GM21717 (cell line): ENCODE data around the gene SLC22A12.

Experiments used
- ATAC-seq: cut with Tn5 transposase; IDR thresholded peaks from one replicate; pipeline ENCODE4 v1.9.1; 2021; ENCODE audit warnings: mild to moderate bottlenecking, moderate library complexity; ENCODE audit not compliant: unreplicated experiment

Gene SLC22A12

DNA sequence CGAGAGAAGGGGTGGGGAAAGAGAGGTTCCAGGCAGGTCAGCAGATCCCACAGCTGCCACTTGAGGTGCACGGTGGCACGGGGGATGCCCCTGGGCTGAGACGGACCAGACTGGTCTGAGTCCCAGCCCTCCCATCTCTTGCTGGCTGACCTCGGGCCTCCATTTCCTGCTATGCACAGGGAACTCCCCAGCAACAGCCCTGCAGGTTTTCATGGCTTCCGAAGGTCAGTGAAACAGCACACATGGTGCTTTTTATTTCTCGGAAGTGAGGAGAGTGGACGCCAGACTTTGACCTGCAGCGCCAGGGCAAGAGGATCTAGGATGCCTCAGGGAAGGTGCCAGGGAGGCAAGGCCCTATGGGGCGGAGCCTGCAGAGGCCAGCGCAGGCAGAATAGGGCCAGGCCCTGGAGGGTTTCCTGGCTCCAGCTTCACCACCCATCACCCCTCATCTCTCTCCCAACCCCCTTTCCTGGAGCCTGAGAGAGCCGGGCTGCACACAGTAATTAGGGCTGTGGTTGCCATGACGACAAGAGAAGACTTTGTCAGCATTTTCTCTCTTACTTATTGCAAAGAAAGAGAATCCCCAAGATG lies 29.5 kb downstream of the SLC22A12 start:
- no peak for ATAC-seq

DNA sequence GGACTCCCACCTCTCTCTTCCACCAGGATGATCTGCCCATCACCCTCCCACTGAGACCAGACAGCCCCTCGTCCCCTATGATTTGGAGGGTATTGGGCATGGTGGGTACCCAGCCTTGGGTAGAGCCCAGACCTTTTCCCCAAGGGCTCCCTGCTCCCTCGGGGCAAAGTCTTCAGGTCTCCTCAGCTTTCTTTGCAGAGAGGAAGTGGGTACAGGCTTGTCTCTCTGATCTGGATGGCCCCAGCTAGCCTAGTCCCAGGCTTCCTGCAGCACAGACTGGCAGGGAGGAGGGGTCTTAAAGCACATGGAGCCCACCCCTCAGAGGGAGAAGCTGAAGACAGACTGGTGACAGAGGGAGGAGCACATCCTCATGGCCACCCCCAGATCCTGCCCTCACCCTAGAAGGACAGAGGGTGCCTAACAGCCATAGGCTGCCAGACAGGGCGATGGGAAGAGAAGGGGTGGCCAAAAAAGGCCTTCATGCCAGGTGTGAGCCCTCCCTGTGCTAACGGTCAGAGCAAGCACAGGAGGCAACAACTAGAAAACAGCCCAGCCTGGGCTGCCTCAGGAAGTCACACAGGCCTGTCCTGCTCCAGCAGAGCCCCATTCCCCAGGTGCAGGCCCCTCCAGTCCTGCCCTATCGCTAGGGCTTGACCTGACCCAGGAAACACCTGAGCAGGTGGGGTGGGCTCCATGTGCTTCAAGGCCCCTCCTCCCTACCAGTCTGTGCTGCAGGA lies 30.4 kb downstream of the SLC22A12 start:
- ATAC-seq, result no peak

DNA sequence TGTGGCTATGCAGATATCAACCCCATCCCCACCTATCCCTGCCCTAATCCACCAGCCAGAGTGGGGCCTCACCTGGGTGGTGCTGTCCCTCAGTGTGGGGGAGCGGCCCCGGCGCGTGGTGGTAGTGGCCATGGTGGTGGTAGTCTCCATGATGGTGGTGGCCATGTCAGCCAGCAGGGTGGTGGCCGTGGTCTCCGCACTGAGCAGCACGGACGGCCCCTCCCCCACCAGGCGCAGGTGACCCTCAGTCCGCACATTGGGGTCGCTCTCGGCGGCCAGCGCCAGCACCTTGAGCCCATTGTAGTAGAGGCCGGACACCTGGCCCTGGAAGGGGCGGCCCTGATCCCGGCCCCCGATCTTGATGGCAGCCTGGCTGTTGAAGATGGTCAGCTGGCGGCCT lies 31.7 kb downstream of the SLC22A12 start:
- ATAC-seq, result no peak

DNA sequence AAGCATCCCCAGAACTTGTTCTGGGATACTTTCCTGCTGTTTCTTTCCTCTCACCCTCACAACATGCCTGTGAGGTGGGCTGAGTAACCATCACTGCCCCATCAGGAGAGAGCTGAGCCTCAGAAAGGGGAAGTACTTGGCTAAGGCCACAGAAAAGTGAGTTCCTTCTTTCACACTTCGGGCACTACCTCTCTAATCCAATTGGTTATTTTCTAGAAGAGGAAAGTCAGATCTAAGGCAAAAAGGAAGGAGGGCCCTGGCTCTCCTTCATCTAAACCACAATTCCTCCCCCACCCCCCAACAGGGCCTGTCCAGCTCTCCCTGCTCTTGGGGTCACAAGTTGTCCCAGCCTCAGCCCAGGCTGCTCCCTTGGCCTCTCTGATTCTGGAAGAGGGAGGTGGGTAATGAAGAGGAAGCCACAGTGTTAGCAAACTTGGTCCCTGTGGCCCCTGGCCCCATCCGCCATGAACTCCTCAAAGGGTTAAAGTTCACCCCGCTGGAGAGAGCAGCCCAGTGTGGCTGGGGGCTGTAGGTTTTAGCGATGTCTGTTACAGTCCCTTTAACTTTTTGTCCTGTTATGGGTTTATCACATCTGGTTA lies 34.0 kb downstream of the SLC22A12 start:
- ATAC-seq, result no peak

DNA sequence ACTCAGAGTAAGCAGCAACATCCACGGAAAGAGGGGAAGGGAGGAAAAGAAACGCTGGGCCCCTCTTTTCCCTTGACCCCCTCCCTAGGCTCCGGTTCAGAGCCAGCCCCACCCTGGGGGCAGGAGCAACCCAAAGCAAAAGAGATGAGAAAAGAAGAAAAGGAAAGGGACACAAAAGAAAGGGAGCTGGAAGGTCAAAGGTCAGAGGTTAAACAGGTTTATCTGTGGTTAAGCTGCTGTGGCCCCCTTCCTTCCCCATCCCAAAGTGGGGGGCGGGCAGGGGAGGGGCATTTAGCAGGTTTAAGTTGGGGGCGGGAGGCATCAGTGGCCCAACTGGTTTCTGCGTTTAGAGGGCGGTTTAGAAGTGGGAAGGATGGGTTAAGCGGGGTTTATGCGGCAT lies 35.6 kb downstream of the SLC22A12 start:
- ATAC-seq, result no peak

DNA sequence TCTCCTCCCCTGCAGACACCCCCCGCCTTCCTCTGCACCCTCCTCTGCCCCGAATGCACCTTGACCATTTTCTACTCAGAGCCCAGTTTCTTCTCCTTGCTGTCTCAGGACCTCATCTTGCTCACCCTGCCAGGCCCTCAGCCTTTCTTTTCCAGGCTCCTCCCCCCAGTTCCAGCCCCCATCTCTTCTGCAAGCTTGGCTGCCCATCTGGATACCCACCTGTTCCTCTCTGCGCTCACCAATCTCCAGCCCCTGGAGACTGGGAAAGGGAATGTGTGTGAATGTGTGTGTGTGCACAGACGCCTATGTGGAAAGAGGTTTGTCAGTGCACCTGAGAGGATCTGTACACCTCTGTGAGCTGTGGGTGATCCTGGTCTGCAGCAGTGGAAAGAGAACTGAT lies 36.4 kb downstream of the SLC22A12 start:
- ATAC-seq, result no peak

DNA sequence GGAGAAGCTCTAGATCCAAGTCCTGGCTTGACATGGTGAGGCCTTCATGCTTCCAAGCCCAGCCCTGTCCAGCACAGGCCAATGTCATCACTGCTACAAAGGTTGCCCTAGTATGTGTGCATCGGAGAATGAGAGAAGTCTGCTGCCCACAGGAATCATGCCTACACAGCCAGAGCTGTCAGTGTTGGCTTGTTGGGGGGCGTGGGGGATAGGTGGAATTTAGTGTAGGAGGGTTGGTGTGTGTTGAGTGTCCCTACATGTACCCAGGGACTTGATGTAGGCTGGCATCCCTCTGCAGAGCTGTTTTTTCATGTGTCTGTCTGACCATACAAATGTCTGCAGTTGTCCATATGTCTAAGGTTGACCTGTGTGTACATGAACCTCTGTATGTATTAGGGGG lies 37.6 kb downstream of the SLC22A12 start:
- ATAC-seq, result no peak

DNA sequence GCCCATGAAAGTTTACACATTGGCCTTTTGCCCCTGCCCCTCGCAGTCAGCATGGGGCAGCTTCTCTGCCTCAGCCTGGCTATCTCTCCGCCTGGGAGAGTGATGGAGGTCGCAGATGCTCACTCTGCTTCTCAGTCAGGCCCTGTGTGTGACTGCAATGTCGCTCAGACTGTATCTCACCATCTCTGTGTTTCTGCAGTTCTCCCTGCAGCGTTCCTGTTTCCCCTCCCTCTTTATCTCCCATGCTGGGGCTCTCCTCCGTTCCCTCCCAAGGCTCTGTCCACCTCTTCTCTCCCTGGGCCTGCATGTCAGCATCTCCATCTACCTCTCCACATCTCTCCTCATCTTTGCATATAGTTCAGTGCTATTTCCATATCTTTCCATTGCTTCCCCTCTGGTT lies 38.1 kb downstream of the SLC22A12 start:
- ATAC-seq, result no peak

DNA sequence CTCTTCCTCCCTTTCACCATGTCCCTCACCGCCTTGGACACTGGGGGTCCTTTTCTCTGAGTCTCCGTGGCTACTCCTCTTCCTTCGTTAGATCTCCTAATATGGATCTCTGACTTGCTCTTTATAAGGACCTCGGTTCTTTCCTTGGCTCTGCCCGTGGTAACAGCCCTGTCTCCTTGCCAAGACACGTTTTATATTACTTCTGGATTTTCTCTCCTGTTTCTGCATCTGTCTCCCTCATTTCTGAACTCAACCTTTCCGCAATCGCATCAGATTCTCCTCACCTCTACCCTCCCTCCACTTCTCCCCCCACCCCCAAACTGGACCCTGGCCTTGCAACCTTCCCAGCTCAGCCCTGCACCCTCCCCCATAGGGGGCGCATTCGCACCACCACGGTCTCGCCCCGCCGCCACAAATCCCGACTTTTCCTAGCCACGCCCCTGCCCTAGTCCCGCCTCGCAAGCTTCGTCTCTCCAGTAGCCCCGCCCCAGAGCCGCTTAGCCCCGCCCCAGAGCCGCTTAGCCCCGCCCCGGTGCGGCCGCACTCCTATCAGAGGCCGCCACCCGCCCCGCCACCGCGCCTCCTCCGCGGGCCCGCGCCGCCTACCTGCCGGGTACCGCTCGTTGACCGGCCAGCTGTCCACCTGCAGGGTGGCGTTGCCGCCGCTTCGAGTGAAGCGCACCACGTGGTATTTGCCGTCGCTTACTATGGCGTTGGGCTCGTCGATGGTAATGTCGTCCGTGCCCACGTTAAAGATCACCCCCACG lies 39.0 kb downstream of the SLC22A12 start:
- ATAC-seq, result no peak

DNA sequence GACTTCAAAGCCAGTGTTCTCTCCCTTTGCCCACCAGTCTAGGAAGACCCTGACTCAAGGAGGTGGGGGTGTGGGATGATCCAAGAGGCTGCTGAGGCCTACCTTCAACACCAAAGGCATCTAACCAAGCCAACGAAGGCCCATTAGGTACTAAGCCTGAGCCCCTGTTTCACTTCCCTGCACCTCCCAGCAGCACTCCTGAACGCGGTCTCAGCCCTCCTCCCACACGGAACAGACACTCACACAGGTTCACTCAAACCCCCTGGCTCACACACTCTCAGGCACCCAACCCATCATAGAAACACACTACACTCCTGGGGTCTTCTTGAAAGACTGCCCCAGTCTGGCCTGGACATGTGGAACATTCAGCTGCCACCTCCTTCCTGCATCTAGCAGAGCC lies 40.7 kb downstream of the SLC22A12 start:
- no peak for ATAC-seq

DNA sequence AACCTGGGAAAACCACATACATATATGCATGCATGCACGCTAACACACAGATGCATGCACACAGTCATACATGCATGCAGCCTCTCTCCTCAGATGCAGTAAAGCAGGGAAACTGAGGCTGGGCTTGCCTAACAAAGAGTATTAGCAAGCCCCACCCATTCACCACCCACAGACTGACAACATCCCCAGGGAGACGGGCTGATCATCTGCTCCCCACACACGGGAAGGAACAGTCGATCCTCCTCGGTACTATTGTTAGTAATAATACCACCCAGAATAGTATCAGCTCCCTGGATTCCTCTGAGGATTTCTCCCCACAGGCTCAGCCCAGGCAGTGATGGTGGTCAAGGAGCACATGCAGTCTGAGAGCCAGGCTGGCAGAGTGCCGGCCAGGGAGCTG lies 41.2 kb downstream of the SLC22A12 start:
- ATAC-seq, result no peak

DNA sequence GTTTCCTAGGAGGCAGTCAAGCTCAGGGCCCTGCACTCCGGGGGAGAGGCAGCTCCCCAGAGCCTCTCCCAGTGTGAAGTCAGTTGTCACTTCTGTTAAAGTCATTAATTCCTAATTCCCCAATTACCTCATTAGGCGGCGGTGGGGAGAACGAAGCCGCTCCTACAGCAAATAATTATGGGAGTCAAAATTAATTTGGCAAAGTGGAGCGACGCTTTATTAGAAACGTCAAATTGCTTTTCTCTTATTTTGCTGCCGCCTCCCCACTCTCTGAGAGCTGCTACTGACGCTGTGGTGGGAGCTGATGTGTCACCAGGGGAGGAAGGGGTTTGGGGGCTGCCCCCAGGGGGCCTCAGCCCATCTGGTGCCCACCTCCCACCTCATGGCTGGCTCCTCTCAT lies 41.6 kb downstream of the SLC22A12 start:
- ATAC-seq, result no peak

DNA sequence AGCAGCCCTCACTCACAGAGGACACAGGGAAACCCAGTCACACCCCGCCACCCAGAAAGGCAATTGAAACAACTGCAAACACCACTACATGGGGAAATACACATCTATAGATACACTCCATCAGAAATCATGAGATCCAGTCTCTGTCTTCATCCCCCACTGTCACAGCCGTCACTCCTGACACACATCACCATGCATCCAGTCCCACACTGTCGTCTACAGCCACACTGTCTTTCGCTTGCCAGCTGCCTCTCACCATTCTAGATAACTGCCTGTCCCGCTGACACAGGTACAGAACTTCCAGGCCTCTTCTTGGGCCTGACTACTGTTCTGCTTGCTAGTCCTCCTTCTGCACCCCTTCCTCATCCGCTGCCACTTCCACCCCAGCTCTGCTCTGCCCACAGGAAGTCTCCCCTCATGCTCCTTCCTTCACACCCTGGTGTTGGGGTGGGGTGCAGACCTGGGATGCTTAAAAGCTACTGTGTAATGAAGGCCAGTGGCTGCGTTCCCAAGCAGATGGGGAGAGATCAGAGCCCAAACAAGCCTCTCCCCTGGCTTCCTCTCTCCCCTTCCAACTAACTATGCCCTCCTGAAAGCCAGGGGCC lies 42.6 kb downstream of the SLC22A12 start:
- ATAC-seq, result no peak

DNA sequence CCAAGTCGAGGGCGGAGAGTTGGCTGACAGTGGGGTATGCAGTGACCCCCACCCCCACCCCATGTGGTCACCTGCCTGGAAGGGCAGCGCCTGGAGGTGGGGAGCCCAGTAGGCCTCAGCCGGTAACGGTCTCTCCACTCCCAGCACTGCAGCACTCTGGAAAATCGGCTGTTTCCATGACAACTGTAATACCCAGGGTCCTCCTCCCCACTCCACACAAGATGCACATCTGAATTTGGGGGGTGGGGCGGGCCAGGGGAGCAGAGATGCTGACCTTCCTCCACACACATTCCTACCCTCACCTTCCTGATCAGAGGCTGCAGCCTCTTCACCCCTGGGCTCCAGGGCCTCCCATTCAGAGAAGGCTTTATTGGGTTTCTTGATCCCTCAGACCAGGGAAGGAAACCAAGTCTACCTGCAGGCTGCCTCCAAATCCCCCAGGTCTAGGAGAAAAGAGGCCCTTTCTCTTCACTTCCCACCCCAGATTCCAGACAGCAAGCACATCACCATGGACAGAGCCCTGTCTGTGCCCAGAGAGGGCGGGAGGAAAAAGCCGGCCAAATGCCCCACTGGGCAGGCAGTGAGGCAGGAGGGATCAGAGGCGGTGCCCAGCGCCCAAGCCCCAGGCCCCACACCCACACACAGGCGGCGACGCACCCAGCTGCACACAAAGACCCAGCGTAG lies 46.5 kb downstream of the SLC22A12 start:
- no peak for ATAC-seq

DNA sequence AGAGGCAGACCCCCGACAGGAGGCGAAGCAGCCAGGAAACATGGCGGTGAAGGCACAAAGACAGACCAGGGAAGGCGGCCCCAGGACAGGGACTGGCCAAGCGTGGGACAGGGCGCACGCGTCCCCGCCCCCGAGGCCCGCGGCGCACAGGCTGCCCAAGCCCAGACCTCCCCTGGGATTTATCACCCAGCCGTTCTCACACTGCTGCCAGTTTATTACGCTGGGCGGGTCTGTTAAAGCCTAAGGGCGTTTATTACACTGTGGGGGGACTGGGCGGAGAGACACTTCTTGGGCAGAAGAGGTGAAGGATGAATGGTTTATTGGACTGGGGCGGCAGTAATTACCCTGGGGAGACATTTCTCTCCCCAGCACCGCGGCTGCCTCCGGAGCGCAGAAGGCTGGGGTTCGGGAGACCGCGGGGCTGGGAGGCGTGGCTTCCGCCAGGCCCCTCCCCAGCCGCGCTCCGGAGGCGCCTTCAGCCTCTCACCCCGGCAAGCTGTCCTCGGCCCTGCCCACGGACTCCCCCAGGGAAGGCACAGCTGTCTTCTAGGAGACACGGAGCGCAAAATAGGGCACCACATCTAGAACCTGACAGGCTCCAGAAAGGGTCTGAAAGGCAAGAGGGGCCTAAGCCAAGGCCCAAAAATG lies 47.1 kb downstream of the SLC22A12 start:
- ATAC-seq, result no peak

DNA sequence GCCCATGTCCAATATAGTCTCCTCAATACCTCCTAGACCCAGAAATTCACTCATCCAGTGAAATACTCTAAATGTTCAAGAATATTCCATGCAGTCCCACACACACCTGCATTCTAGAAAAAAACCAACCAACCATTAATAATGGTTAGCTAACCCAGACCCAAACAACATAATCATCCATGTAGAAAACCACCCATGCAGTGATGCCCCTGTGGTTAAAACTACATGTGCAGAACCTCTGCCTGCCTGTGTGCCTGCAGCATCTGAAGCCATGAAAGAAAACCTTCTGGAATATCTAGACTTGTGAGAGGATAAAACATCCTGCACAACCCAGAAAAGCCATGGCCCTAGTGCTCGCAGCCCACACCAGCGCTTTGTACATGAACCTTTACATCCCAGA lies 47.8 kb downstream of the SLC22A12 start:
- no peak for ATAC-seq

DNA sequence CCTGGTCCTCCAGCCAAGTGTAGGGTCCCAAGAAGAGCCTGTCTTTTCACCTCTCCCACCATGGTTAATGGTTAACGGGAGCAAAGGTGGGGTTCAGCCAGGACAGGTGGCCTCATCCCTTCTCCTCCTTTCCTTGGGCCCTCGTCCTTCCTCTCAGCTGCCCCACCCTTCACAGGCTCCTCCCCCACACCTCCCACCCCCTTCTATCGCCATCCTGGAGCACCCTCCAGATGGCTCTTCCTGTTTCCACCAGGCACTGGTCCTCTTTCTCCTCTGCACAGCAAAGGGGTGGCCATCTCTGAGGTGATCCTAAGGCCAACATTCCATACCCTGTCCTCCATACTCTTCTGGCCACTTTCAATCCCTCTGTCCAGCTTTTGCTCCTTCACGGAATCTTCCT lies 48.9 kb downstream of the SLC22A12 start:
- ATAC-seq, result no peak

DNA sequence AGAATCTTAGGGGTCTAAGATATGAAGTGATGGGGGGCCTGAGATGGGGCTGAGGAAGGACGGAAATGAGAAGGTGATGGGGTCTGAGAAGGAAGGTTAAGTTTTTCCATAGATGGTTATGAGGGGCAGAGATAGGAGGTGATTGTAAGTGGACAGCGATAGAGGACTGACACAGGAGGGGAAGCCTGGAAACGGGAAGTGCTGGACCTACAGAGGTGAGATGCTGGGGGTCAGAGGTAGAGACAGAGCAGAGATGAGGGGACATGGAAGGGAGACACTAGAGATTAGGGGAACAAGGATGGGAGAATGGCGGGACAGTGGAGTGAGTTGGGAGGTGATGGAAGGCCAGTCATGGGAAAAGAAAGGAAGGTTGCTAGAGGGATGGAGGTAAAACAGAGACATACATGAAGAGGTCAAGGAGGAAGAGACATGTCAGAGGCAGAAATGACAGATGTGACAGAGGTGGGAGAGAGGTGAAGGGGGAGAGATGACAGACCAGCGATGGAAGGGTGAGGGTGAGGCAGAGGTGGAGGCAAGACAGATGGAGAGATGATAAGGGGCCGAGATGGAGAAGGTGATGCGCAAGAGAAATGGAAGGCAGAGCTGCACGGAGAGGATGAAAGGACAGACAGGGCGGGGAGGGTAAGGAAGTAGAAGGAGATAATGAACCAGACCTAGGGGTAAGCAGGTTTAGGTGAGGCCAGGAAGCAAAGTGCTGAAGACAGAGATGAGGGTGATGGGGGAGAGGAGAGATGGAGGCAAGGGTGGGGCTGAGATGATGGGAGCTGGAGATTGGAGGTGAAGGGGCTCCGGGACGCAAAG lies 50.8 kb downstream of the SLC22A12 start:
- ATAC-seq, result no peak

DNA sequence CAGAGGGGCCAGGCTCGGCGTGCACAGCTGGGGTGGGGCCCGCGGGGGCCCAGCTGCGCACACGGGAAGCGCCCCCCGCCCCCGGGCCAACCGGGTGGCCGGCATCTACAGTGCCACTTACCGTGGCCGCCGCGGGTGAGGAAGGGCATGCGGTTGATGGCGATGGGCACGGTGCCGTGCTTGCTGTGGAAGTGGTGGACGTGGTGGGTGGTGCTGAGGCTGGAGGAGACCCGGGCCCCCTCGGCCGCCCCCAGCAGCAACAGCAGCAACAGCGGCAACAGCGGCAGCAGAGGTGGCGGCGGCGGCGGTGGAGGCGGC lies 51.4 kb downstream of the SLC22A12 start:
- ATAC-seq, result no peak

DNA sequence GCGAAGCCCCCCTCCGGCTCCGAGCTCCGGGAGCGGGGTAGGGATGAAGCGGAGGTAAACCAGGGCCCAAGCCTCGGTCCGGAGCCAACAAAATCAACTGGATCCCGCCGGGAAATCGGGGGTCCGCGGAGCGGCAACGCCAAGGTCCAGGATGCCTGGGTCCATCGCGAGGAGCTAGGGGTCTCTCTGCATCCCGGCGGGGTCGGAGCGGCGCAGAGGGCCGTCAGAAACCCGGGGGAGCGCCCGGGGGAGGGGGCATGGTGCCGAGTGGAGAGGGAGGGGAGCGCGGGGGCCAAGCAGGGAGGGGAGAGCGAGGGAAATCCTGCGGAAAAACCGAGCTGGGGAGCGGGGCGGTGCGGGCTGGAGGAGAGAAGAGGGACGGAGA lies 51.8 kb downstream of the SLC22A12 start:
- no peak for ATAC-seq
